HuH-7.5 (cell line): Measurements from ENCODE around the gene WIZ.

ENCODE experiments used
- DNase-seq: peaks from one replicate; pipeline ENCODE4 v3.0.0; 2011; ENCODE audit warnings: low spot score

The WIZ gene

DNA sequence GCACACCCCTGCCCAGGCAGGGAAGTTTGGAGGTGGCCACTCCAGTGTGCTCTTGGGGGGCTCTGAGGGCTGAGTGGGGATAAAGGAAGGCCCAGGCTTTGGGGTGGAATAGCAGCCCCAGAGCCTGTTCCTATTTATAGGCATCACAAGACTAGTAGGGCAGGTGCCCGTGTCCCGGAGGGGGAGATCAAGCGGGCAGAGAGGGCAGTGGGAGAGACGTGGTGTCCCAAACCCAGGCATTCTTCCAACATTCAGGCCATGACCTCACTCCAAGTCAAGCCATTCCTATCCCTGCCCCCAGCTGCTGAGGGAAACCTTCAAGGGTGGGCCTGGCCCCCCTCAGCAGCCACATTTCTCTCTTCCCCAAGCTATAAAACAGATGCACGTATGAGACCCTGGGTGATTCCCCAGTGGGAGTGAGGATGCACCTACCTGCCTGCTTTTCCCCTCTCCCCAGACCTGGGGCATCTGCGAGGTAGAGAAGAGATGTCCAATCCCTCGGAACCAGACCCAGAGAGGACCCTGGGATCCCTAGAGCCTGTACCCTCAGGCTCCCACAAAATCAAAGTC is 3.9 kb downstream of the WIZ start:
- no peak for DNase-seq

DNA sequence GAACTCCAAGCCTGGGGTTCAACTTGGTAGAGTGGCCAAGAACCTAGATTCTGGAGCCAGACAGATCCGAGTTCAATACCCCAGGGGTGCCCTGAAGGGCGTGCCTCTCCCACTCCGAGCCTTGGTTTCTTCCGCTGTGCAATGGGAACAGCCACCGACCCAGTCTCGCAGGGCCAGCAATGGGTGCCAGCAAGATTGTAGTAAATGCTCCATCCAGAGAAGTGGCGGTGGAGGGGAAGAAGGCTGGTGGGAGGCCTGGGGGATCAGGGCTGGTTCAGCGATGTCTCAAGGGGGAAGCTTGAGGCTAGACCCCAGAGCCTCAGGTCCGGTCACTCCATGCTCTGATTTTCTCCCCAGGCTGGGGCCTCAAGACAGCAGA is 4.5 kb downstream of the WIZ start:
- DNase-seq, result no peak

DNA sequence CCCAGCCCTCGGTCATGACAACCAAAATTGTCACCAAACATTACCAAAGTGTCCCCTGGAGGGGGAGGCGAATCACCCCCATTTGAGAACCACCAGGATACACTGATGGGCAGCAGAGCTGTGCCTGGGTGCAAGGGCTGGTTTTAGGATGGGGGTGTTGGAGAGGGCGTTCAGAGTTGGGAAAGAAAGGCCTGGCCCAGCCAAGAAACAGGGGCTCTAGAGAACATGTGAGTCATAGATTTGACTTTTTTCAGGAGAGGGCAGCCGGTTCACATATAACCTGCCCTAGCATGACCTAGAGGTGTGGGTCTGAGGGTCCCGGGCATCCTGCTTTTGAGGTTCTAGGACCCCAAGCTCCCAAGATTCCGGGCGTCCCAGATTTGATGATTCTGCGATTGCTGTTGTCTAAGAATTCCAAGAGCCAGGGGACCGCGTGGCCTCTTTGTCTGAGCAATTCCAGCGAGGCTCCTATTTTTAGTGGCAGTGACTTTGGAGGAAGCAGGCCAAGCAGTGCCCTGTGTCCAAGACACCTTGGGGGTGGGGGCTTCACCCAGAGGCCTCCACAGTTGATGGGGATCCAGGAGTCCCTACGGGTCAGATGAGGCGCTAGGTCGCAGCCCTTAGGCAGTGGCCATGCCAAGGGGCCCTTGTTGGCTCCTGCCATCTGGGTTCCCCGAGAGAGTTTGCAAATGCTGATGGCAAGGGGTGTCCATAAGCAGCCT is 5.1 kb downstream of the WIZ start:
- DNase-seq, result no peak

DNA sequence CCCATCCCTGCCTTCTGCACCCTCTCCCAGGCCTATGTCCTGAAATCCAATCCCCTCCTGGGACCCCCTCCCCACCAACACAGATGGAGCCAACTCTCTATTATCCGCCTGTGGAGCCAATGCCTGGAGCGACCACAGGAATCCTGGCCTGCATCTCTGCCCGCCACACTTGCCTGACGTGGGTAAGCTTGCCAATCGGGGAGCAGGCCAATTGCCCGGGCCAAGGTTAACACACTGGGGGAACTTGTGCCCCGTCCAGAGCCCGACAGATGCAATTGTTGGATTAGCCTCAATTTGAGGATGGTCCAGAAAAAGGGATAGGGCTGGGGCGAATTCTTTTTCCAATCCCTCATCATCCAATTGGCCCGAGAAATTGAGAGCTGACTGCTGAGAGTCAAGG is 5.9 kb downstream of the WIZ start:
- no peak for DNase-seq

DNA sequence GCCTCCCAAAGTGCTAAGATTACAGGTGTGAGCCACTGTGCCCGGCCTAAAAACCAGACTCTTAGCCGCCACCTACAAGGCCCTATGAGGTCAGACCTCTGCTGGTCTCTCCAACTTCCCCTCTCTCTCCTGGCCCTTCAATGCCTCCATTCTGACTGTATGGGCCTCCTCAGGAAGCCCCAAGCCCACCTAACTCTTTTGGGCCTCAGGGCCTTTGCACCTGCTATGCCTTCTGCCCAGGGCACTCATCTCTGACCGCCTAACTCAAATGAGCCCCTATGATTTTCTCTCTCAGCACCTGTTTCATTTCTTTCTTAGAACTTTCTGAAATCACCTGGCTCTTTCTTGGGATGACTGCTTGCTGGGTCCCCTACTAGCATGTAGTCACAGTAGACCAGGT is 6.4 kb downstream of the WIZ start:
- DNase-seq, result no peak

DNA sequence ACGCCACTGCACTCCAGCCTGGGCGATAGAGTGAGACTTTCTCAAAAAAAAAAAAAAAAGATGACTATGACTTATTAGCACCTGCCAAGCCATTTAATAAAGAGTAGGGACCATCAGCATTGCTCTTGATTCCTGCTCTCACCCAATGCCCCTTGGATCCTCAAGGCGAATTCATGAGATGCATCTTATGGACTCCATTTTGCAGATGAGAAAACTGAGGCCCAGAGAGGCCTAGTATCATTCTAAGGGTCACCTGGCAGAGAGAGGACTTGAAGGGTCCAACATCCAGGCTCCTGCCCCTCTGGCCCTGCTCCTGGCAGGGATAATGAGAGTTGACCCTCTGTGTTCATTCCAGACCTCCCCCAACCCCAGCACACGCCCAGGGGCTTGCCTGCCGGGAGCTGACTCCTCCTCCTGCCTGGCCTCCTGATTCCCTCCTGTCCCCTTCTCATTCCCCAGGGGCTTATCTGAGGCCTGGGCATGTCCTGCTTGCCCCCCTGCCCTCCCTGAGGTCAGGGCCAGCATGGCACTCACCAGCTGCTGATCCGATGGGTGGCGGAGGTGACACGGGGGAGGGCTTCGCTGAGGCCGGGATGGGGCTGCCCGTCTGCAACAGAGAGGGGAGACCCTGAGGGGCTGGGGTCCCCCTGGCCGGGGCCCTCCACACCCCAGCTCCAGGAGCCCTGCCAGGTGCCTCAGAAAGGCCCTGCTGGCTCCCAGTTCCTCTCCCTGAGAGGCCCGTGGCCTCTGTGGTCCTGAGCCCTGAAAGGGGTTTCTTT is 7.4 kb downstream of the WIZ start:
- DNase-seq, result no peak

DNA sequence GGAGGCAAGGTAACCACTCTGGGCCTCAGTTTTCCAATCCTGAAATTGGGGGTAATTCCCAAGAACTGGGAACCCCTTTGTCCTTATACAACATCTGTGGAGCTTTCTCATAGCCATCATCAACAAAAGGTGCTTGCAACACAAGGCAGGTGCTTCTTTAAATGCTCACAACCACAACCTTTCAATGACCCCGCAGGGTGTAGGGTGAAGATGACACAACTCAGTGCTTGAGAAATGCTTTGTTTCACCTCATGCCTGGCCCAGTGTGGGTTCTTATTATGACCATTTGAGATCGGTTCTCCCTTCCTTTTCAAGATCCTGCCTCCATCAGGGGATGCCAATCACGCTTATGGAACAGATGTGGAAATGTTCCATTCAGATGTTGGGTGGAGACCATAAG is 8.4 kb downstream of the WIZ start:
- DNase-seq, result no peak

DNA sequence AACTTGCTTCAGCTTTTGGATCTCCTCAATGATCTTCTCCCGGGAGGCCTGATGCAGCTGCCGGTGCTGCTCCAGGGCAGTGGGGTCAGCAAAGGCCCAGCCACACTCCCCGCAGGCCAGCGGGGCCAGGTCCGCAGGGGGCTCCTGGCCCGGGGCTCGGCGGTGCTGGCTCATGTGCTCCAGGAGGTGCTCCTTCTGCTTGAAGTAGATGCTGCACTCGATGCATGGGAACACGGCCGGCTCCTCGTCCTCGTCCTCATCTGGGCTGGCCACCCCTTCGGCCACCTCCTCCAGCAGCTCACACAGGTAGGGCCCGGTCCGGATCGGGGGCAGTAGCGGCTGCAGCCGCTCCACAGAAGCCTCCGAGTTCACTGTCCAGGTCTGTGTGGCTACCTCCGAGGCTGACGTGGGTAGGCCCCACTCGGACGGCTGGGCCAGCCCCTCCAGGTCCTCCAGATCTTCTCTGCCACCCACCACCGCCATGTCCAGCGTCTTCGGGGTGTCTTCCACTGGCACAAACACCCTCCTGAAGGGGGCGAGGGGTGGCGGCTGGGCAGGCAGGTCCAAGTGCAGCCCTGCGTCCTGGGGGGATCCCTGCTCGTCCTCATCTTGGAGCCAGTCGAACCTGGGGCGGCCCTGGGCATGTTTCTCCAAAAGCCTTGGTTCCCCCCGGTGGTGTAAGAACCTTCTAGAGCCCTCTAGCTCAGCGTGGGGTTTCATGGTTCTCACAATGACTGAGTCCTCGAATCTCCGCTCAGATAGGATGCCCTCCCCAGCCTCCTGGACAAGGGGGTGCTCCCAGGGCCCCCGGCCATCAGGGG is 9.7 kb downstream of the WIZ start:
- no peak for DNase-seq

DNA sequence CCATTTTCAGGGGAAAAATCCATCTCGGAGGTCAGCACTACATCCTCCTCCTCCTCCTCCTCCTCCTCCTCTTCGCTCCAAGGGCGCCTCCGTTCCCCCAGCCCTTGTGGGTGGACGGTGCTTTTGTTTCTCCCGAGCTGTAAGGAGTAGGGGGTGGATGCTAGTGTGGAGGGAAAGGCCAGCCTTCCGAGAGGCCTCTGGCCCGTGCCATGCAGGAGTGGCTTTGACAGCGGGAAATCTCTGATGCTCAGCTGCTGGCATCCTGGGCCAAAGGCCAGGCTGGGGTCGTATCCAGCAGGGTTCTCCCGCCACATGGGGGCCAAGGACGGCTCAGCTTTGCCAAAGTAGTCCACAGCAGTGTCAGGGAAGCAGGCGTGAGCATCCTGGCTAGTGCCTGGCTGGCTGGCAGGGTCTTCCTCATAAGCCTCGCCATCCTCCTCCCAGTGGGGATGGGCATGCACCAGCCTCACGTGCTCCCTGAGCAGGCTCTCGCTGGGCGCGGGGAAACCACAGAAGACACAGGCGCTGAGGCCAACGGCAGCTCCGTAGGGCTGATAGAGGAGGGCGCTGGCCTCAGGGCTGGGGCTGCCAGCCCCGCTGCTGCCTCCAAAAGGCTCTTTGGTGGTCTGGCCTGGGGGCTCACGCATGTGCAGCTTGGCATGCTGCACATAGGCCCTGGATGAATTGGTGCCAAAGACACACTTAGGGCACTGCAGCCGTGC is 10.5 kb downstream of the WIZ start:
- DNase-seq, result no peak

DNA sequence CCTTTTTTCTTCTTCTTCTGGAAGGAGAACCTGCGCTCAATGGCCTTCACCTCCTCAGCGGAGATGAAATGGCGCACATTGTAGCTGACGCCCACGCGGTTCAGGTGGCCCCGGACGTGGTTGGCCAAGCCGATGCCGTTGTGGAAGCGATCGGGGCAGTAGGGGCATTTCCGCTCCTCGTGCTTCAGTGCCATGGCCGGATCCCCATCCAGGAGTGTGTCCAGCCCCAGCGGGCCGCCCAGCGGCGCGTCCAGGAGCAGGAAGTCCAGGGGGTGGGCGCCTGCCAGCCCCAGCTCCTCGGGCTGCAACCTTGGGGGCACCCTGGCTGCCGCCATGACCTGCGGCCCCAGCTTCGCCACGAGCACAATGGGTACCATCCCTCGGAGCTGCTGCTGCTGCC is 11.2 kb downstream of the WIZ start:
- DNase-seq, result no peak

DNA sequence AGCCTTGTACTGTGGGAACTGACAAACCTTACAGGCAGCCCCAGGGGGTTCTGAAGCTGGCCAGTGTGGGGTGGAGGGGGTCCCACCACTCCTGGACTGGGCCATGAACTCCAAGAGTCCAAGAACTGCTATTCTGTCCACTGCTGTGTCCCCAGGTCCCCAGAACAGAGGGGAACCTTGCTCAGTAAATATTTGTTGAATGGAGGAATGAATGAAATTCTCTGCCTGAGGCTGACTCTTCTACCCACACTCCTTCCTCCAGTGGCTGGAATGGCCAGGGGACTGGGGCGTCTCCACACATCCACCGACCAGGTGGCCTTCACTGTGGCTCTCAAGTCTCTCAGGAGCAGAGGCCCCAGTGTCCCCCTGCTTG is 11.6 kb downstream of the WIZ start:
- no peak for DNase-seq

DNA sequence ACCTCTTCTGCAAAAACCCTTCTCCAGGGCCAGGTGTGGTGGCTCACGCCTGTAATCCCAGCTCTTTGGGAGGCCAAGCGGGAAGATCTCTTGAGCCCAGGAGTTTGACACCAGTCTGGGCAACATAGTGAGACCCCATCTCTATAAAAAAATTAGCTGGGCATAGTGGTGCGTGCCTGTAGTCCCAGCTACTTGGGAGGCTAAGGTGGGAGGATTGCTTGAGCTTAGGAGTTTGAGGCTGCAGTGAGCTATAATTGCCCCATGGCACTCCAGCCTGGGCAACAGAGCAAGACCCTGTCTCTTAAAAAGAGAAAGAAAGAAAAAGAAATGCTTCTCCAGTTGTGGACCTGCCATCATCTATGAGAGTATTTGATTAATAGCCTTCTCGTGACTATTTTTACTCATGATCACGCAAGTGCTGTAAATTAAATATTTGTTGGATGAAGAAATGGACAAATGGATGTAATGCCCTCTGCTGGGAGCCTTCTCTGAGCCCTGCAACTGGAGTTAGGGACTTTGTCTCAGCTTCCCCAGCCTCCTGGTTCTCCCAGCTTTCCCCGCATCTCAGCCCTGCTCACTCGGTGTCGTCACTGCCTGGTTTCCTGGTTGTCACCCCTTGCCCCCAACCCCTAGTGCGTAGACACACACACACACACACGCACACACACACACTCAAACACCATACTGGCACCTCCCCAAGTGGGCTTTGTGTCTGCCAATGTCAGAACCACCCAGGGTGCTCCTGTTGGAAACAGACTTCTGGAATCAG is 12.2 kb downstream of the WIZ start:
- DNase-seq, result no peak

DNA sequence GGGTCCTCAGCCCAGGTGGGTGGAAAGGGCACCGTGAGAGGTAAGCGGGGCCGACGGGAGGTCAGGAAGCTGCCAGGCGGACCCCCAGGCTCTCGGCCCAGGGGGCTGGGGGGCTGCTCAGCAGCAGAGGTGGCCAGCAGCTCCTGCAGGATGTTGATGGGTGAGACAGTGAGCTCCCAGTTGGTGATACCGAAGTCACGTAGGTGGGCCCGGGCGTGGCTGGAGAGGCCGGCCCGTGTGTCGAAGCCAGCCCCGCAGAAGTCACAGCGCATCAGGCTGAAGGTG is 13.0 kb downstream of the WIZ start:
- DNase-seq, result no peak

DNA sequence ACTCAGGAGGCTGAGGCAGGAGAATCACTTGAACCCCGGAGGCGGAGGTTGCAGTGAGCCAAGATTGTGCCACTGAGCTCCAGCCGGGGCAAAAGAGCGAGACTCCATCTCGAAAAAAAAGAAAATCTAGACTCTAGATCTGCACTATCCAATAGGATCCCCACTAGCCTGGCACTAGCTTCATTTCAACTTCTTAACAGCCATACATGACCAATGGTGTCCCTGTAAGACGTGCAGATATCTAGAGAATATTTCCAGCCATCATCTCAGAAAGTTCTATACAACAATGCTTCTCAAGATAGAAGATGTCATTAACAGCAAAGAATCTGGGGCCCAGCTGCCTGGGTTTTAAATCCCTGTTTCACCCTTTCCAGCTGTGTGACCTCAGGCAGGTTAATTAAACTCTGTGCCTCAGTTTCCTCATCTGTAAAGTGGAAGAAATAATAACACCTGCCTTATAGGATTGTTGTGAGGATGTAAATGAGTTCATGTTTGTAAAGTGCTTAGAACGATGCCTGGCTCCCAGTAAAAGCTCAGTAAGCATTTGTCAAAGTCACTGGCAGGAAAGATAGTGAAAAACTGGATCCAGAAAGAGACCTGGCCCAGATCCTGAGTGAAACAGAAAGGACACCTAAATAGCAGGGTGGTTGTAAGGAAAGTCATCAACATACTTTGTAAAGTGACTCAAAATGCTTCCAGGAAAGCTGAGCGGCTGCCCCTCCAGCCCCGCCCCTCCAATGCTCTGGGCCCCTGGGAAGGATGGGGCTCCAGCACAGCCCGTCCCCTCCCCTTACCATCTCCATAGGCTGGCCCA is 13.5 kb downstream of the WIZ start:
- no peak for DNase-seq

DNA sequence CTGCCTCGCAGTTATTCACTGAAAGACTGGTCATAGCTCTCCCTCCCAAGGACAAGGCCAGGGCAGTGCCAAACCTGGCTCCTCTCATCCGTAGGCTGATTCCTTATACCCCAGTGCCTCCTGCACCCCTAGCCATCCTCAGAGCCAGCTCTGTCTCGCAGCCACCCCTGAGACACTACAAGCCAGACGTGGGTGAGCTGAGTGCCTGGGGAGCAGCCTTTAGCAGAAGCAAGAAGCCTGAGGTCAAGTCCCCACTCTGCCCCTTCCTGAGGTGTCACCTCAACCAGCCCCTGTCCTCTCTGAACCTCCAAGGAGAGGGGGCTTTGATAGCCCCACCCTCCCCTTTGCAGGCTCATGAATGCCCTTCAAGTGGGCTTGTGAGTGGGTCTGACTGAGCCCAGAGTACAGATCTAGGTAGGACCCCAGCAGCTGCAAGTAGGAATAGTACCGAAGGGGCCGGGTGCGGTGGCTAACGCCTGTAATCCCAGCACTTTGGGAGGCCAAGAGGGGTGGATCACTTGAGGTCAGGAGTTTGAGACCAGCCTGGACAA is 16.2 kb downstream of the WIZ start:
- DNase-seq, result no peak

DNA sequence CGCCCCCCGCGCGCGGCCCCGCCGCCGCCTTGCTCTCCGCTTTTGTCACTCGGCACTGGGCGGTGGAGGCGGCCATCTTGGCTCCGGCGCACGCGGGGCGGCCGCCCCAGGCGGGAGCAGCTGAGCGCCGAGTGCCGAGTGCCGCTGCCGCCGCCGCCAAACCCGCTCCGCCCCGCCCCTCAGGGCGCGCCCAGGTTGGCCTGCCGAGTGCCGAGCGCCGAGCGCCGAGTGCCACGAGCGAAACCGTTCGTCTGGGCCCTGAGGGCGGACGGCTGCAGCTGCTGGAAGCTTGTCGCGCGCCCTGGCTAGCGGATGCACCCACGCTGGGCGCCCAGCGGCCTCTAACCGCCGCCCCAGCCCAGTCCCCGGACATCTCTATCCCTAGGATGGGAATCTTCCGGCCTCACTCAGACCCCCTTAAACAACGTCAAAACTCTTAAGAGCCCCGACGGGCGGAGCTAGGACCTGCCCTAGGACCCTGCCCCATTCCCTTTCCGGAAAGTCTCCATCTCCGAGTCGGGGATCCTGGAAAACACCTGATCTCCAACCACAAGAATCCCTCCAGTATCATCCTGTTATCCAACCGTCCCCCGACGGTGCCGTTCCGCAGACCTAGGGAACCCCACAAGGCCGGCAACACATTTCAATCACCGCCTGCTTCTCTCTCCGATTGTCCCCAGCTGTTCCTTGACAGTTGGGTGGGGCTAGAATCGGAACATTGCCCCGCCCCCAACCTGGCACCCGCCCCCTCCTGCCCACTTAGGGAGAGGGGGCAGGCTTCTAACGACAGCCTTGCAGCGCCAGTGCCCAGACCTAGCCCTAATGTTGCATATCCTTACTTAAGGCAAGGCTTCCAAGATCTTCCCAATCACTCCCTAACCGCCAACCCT is 16.9 kb downstream of the WIZ start:
- DNase-seq, result peak; percentile 99

DNA sequence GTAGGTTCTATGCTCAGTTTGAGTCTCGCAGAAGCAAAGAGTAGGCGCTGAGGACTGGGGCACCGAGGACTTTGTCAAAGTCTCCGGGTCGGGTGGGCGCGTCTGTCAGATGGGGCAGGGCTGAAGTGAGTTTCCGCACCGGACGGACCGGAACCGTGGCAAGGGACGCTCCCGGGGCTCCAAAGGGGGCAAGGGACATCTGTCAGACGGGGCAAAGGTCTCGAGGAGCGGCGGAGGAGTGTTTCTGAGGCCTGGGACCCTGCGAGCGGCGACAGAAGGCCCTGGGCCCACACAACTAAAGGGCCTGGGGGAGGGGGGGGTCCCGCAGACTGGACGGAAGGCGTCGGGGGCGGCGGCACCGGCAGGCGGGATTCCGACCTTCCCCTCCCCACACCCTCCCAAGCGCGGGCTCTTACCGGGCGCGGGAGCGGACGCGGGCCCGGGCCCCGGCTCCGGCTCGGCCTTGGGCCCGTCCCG is 17.7 kb downstream of the WIZ start:
- DNase-seq, result peak; percentile 79

DNA sequence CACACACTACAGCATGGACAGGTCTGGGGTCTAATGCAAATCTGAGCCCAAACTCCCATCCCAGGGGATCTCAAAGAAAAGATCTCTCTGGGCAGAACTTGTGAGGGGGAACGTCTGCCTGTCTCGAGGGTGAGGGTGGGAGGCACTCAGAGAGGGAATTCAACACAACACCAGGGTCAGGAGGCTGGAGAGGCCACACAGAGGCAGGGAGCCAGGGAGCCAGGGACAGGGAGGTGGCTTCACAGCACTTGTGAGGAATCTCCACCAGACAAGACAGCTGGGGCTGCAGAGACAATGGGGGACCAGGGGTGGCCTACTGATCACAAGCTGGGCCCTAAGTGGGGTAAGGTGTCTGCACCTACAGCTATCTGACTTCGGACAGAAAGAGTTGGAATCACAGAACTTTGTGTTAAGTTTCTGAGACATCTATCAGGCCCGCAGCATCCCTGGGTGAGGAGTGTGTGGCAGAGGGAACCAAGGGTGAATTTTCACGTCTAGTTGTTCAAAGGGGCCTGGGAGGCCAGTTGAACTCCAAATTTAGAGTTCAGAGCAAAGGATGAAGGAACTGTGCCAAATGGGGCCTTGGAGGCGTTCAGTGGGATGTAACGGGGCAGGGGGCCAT is 18.2 kb downstream of the WIZ start:
- DNase-seq, result no peak
